Inferior parietal cortex (tissue), 1 donor: ENCODE results near the gene PABPN1L.

Source experiments
- DNase-seq: peaks from one replicate; pipeline ENCODE4 v3.0.0-alpha.2; 2016; ENCODE audit errors: extremely low spot score

The PABPN1L gene

GRCh38 chr16:88870608-88871348 lies 4.3 kb upstream of the PABPN1L start:
- DNase-seq = no peak

DNA sequence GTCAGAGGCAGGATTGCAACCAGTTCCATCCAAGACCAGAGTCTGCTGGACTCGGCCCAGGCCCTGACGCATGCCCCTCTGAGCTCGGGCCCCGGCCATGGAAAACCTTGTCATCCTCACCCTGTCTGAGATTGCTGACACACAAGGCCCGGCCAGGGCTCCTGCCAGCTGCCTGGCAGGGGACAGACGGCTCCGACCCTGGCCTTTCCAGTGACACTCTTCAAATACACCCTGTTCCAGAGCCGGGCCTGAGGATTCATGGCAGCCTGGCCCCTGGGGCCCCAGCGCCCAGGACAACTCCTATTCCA lies 3.2 kb upstream of the PABPN1L start:
- DNase-seq = no peak

DNA sequence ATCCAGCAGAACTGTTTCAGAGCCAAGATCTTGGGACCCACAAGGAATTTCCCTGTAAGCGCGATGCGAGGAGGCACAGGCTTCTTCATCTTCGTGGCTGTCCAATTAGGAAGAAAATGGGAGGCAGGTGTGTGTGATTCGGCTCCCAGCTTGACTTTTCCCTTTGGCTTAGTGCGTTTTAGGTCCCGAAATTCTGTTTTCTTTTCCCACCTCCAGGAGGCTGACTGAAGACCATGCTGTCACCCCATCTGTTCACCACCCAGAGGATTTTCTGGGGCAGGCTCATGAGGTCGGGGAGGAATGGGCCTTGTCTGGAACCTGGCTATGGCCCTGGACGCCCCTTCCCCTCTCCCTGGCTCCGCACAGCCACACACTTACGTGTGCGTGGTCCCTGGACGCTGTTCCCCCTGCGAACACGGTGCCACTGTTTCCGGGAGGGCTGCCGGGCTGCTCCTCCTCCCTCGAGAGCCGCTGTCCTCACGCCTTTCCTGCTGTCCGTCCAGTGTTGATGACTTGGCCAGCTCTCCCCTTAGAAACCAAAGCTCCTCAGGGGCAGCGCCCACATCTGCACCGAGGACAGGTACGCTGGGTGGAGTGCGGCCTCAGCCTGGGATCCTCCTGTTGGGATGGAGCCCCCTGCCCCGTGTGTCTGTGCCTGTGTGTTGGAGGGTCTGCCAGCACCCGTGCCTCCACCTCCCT lies 2.7 kb upstream of the PABPN1L start:
- no peak for DNase-seq

GRCh38 chr16:88867581-88868246 lies 1.3 kb upstream of the PABPN1L start:
- no peak for DNase-seq

- DNase-seq = no peak
These were observed 718 bp downstream of the PABPN1L start for GRCh38 chr16:88865742-88866141.

- no peak for DNase-seq
These were observed 1.1 kb downstream of the PABPN1L start for GRCh38 chr16:88865310-88865709.

- no peak for DNase-seq
These were observed 1.9 kb downstream of the PABPN1L start for GRCh38 chr16:88864521-88864920.

GRCh38 chr16:88864099-88864498 lies 2.4 kb downstream of the PABPN1L start:
- DNase-seq = no peak

DNA sequence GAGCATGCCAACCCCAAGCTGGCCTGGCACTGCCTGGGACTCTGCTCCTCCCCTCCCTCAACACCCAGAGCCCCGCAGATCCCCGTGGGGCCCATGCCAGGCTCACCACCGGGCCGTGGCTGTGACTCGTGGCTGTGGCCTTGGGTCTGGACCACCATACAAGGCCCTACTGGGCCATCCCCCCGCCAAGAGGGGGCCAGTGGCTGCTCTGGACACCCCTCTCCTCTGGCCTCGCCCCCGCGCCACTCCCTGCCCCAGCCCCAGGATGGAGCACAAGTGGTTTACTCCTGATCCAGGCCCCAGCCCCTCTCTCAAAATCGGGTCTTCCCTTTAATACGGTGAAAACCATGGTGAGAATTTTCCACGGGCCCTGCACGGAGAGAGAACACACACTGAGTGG lies 3.0 kb downstream of the PABPN1L start:
- no peak for DNase-seq

DNA sequence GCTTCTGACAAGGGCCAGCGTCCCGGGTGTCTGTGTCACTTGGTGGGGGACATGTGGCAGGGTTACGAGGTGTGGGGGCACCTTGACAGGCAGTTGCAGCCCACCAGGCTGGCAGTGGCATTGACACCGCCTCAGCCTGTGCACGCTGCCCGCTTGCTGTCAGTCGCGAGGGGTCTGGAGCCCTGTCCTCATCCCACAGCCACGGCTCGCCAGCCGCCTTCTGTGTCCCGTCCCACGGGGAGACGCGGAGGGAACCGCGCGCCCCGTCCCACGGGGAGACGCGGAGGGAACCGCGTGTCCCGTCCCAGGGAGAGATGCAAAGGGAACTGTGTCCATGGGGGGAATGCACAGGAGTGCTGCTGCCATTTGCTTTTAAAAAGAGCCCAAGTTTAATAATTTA lies 3.5 kb downstream of the PABPN1L start:
- DNase-seq = no peak

DNA sequence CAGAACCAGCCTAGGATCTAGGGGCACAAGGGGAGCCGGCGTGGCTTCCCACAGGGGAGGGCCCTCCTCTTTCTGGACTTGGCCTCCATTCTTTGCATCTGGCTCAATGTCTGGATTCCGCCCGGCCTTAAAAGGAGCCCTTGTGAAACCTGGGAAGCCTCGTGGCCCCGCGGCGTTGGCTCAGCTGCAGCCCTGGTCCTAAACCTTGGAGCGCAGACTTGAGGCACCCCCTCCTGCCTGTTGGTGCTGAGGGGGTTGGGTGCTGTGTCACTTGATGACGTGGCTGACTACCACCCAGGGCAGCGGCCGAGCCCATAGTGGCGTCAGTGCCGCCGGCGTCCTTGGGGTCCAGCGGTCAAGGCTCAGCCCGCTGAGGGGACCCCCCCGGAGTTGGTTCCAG lies 5.1 kb downstream of the PABPN1L start:
- no peak for DNase-seq

- DNase-seq = no peak
These were observed 6.9 kb downstream of the PABPN1L start for GRCh38 chr16:88859381-88860091.

GRCh38 chr16:88857728-88858339 lies 8.6 kb downstream of the PABPN1L start:
- DNase-seq = peak; percentile 74

GRCh38 chr16:88856828-88857727 lies 9.4 kb downstream of the PABPN1L start, which contains the start of the genes GALNS and TRAPPC2L:
GALNS (minus strand) TSS chr16:88856947; CDS start chr16:88856877, 70 bp downstream.
TRAPPC2L (plus strand) TSS chr16:88857127; CDS start chr16:88857151, 24 bp downstream.
- peak; percentile 93 for DNase-seq

- DNase-seq = no peak
These were observed 10.2 kb downstream of the PABPN1L start for GRCh38 chr16:88856122-88856827.

GRCh38 chr16:88855736-88856121 lies 10.7 kb downstream of the PABPN1L start:
- no peak for DNase-seq

- DNase-seq = no peak
These were observed 11.3 kb downstream of the PABPN1L start for GRCh38 chr16:88855176-88855575.

DNA sequence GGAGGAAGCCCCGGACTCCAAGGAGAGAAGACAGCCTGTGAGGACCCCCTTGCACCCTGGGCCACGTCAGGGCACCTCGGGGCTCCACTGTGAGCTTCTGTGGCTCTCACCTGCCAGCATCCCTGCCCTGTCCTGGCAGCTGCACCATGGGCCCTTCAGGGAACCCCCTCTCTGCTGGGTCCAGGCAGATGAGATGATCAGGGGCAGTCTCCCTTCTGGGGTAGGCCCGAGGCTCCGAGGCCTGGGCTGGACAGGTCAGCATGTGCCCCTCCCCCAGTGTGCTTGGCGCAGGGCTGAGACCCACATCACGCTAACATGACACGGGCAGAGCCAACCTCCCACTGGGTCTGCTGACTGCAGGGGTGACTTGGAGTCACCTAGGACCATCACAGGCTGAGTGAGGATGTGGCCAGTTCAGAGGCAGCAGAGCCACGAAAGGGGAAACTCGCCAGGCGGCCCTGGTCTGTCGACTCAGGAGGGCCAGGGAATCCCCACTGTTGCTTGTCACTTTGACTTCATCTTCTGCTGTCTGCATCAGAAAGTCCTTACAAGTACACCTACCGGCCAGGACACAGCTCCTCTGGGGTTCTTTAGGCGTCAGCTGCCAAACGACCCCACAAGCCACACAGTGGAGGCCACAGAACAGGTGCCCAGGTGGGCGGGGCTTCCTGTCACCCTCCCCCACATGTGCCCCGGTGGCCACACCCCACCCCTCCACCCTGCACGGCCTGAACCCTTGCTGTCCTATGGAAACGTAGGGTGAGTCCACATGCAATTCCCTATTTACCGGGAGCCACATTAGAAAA lies 12.0 kb downstream of the PABPN1L start:
- no peak for DNase-seq

GRCh38 chr16:88853325-88853941 lies 13.0 kb downstream of the PABPN1L start:
- no peak for DNase-seq
